KMS-11 (cell line): ENCODE measurements around the gene SERPINB12.

Experiments
- H2AFZ ChIP-seq: fragments of 200-600 bp; sonication (generic); 2 replicates; pipeline ENCODE4 v1.6.1; 2016; ENCODE audit warnings: antibody characterized with exemption, mixed run types, low read depth
- H3K27ac ChIP-seq: fragments of 200-600 bp; sonication (generic); 2 replicates; pipeline ENCODE4 v1.6.1; 2016; ENCODE audit warnings: mild to moderate bottlenecking, mixed run types
- H3K27me3 ChIP-seq: fragments of 200-600 bp; sonication (generic); 2 replicates; pipeline ENCODE4 v1.6.1; 2017; ENCODE audit warnings: mild to moderate bottlenecking, low read depth, mixed run types, moderate library complexity; ENCODE audit not compliant: insufficient read depth
- H3K36me3 ChIP-seq: fragments of 200-600 bp; sonication (generic); 2 replicates; pipeline ENCODE4 v1.6.1; 2017; ENCODE audit warnings: mild to moderate bottlenecking, mixed run types; ENCODE audit not compliant: insufficient read depth
- H3K4me1 ChIP-seq: fragments of 200-600 bp; sonication (generic); 2 replicates; pipeline ENCODE4 v1.6.1; 2016; ENCODE audit warnings: mild to moderate bottlenecking, low read depth, mixed run types; ENCODE audit not compliant: poor library complexity, severe bottlenecking
- H3K4me2 ChIP-seq: fragments of 200-600 bp; sonication (generic); 2 replicates; pipeline ENCODE4 v1.7.0; 2016; ENCODE audit warnings: mild to moderate bottlenecking, mixed run types
- H3K4me3 ChIP-seq: fragments of 200-600 bp; sonication (generic); IDR thresholded peaks from 2 replicates; pipeline ENCODE4 v1.6.1; 2017; ENCODE audit warnings: low read depth, low read length, mixed read lengths; ENCODE audit not compliant: insufficient read depth
- H3K79me2 ChIP-seq: fragments of 200-600 bp; sonication (generic); 2 replicates; pipeline ENCODE4 v1.6.1; 2016; ENCODE audit warnings: low read depth, mixed run types; ENCODE audit not compliant: insufficient read depth
- H3K9ac ChIP-seq: fragments of 200-600 bp; sonication (generic); 2 replicates; pipeline ENCODE4 v1.6.1; 2016; ENCODE audit warnings: mild to moderate bottlenecking, mixed run types
- H4K20me1 ChIP-seq: fragments of 200-600 bp; sonication (generic); 2 replicates; pipeline ENCODE4 v1.6.1; 2016; ENCODE audit warnings: mild to moderate bottlenecking, mixed run types; ENCODE audit not compliant: insufficient read depth
- CTCF ChIP-seq: fragments of 200-600 bp; sonication (generic); conservative IDR thresholded peaks from 2 replicates; pipeline ENCODE4 v1.6.1; 2017; ENCODE audit warnings: low read depth, mild to moderate bottlenecking, antibody characterized with exemption, low read length, moderate library complexity, mixed read lengths

The SERPINB12 gene

DNA sequence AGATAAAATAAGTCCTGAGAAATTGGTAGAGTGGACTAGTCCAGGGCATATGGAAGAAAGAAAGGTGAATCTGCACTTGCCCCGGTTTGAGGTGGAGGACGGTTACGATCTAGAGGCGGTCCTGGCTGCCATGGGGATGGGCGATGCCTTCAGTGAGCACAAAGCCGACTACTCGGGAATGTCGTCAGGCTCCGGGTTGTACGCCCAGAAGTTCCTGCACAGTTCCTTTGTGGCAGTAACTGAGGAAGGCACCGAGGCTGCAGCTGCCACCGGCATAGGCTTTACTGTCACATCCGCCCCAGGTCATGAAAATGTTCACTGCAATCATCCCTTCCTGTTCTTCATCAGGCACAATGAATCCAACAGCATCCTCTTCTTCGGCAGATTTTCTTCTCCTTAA is 54.8 kb downstream of the SERPINB12 start:
- H2AFZ ChIP-seq: no peak overlapping the region

GRCh38 chr18:63603355-63603754 is 61.2 kb downstream of the SERPINB12 start:
- H3K4me2 ChIP-seq: peak overlapping the region; percentile 30
- peak overlapping the region; percentile 5; the same call in 1 of the 2 replicates for H2AFZ ChIP-seq
- no peak for TF ChIP-seq CTCF
- H4K20me1 ChIP-seq: no peaks in the 10 kb centered on the region
- H3K4me1 ChIP-seq: peaks cover 10% of the 10 kb centered on the region
- H3K4me3 ChIP-seq: no peak overlapping the region
- no peaks in the 10 kb centered on the region for H3K79me2 ChIP-seq
- no peaks in the 10 kb centered on the region for H3K36me3 ChIP-seq
- H3K9ac ChIP-seq: no peak overlapping the region
- H3K27me3 ChIP-seq: no peaks in the 10 kb centered on the region
- H3K27ac ChIP-seq: no peak overlapping the region

More for the DNA sequence above, 54.8 kb downstream of the SERPINB12 start:
- H3K27me3 ChIP-seq: no peaks in the 10 kb centered on the region
- H3K4me1 ChIP-seq: no peaks in the 10 kb centered on the region
- TF ChIP-seq CTCF: no peak
- H3K79me2 ChIP-seq: no peaks in the 10 kb centered on the region
- H3K4me2 ChIP-seq: no peak overlapping the region
- no peak overlapping the region for H3K4me3 ChIP-seq
- H3K27ac ChIP-seq: no peak overlapping the region
- no peaks in the 10 kb centered on the region for H3K36me3 ChIP-seq
- H3K9ac ChIP-seq: no peak overlapping the region
- no peaks in the 10 kb centered on the region for H4K20me1 ChIP-seq

GRCh38 chr18:63603772-63604171 is 61.6 kb downstream of the SERPINB12 start:
- no peak overlapping the region for H3K27ac ChIP-seq
- H3K27me3 ChIP-seq: no peaks in the 10 kb centered on the region
- peaks cover 10% of the 10 kb centered on the region for H3K4me1 ChIP-seq
- H3K36me3 ChIP-seq: no peaks in the 10 kb centered on the region
- H3K79me2 ChIP-seq: no peaks in the 10 kb centered on the region
- no peak overlapping the region for H3K4me3 ChIP-seq
- peak overlapping the region; percentile 30 for H3K4me2 ChIP-seq
- H4K20me1 ChIP-seq: no peaks in the 10 kb centered on the region
- H2AFZ ChIP-seq: peak overlapping the region; percentile 5; the same call in 1 of the 2 replicates
- no peak for TF ChIP-seq CTCF
- no peak overlapping the region for H3K9ac ChIP-seq

- no peak overlapping the region for H3K4me2 ChIP-seq
- H3K79me2 ChIP-seq: no peaks in the 10 kb centered on the region
- no peaks in the 10 kb centered on the region for H4K20me1 ChIP-seq
- no peak for TF ChIP-seq CTCF
- H3K4me1 ChIP-seq: peaks cover 10% of the 10 kb centered on the region
- H3K27ac ChIP-seq: no peak overlapping the region
- H3K4me3 ChIP-seq: no peak overlapping the region
- no peak overlapping the region for H2AFZ ChIP-seq
- no peaks in the 10 kb centered on the region for H3K36me3 ChIP-seq
- no peak overlapping the region for H3K9ac ChIP-seq
- no peaks in the 10 kb centered on the region for H3K27me3 ChIP-seq
These were observed 62.8 kb downstream of the SERPINB12 start for GRCh38 chr18:63604791-63605567.
